ENCODE measurements around the gene IGSF11. TPM values are rescaled to one million over a fixed set of nuclear protein-coding genes. Genes with fewer than 3 reads are reported as not detected.
A peak's percentile ranks its signal among the peaks of the same experiment; 100 is the strongest.
"Not testable (repeated sequence)": the region's sequence is repeated elsewhere in the genome, so short reads cannot be mapped to it uniquely, and the experiment has no call there.

Gene IGSF11
- total RNA-seq, 8 experiments from 2014 or later, result 0.20 to 4.1 (median 1.8) TPM

- WGBS, 10 experiments, result 70 to 100% (median 87%) methylated on average over 1 to 6 of the region's 6 CpGs; no CpG with 5 or more reads in 3 of the 10 experiments
- H3K4me3 ChIP-seq, result no peak overlapping the region
- H3K4me1 ChIP-seq (replicated peaks in 1 of 2), result peaks cover 2 to 4% of the 10 kb centered on the region in 2 donors
- in situ Hi-C loops (cut with MboI; ENCODE audit: low pct_unique_long_range_greater_than_20kb in 2 of 9, low sequenced_read_pairs in 9 of 9, unreplicated experiment in 9 of 9), result no loop called here
- no peak for ATAC-seq (replicated peaks in 6 of 8)
- no peak overlapping the region for H3K27ac ChIP-seq
Measured at GRCh38 chr3:118981494-118982134, 53.0 kb downstream of the IGSF11 start.

- Histone ChIP-seq H3K4me1 (replicated peaks in 1 of 2) (peaks cover 2 to 4% of the 10 kb centered on the region in 2 donors), H3K27ac (no peak overlapping the region), H3K4me3 (no peak overlapping the region)
- ATAC-seq (replicated peaks in 6 of 8), result no peak
- in situ Hi-C loops (cut with MboI; ENCODE audit: low pct_unique_long_range_greater_than_20kb in 2 of 9, low sequenced_read_pairs in 9 of 9, unreplicated experiment in 9 of 9), result no loop called here
- 0 to 100% (median 100%) methylated on average over 1 to 2 of the region's 2 CpGs; no CpG with 5 or more reads in 4 of the 10 experiments for WGBS, 10 experiments
Measured at GRCh38 chr3:118980832-118981231, 53.8 kb downstream of the IGSF11 start.

GRCh38 chr3:118978393-118978758 lies 56.3 kb downstream of the IGSF11 start:
- WGBS, 10 experiments, result 51 to 100% (median 90%) methylated on average over 1 to 5 of the region's 5 CpGs
- H3K27ac ChIP-seq, result no peak overlapping the region
- in situ Hi-C loops (cut with MboI; ENCODE audit: low pct_unique_long_range_greater_than_20kb in 2 of 9, low sequenced_read_pairs in 9 of 9, unreplicated experiment in 9 of 9), result no loop called here
- no peak for ATAC-seq (replicated peaks in 6 of 8)
- H3K4me3 ChIP-seq, result no peak overlapping the region
- H3K4me1 ChIP-seq (replicated peaks in 1 of 2), result no peaks in the 10 kb centered on the region

DNA sequence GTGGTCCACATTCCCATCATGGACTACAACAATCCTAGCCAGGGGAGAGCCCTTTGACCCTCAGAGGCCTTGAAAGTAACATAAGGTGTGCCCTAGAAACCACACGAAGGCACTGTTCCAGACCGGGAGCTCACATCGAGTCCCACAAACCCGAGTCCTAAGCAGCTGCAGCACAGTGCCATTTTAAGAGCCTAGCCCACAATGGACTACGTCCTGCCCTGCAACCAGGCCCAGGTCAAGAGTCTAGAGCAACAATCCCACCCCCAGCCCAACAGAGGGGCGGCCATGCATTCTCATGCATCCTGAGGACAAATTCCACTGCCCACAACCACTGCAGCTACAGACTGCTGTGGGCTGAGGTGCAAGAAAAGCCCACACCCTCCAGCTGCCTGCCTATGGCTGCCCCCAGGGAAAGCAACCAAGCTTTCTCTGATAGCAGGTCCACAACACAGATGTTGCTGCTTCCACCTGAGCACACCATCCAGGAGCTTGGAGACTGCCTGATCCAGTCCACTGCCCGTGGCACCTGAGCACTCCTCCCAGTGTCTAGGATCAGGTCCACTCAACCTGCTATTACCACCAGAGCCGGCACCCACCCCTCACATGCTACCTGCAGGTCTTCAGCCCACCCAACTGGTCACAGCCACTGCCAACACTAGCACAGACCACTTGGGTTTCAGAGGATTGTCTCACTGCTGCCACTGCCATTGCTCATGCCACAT lies 56.8 kb downstream of the IGSF11 start:
- 0 to 98% (median 85%) methylated on average over 1 to 6 of the region's 8 CpGs; no CpG with 5 or more reads in 4 of the 10 experiments for WGBS, 10 experiments
- no peak overlapping the region for H3K4me3 ChIP-seq
- no peak for ATAC-seq (replicated peaks in 6 of 8)
- in situ Hi-C loops (cut with MboI; ENCODE audit: low pct_unique_long_range_greater_than_20kb in 2 of 9, low sequenced_read_pairs in 9 of 9, unreplicated experiment in 9 of 9), result no loop called here
- H3K27ac ChIP-seq, result no peak overlapping the region
- no peaks in the 10 kb centered on the region for H3K4me1 ChIP-seq (replicated peaks in 1 of 2)

DNA sequence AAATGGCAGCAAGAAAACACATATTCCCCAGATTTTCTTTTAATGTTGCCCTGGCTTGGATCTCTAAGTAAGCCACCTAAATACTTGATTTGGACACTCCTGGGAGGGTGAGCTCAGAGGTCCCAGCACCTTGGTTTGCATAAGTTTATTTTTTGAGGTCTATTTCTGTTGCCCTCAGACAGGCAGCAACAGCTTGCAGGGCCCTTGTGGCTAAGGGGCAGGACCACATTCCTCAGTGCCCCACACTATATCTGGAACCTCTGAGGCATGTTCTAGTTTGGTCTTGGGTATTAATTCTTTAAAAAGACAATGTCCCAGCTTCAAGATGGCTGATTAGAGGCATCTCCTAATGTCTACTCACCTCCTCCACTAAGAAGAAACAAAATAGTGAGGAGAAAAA lies 57.5 kb downstream of the IGSF11 start:
- ATAC-seq (replicated peaks in 6 of 8), result no peak
- Histone ChIP-seq H3K27ac (no peak overlapping the region), H3K4me3 (no peak overlapping the region), H3K4me1 (replicated peaks in 1 of 2) (no peaks in the 10 kb centered on the region)
- in situ Hi-C loops (cut with MboI; ENCODE audit: low pct_unique_long_range_greater_than_20kb in 2 of 9, low sequenced_read_pairs in 9 of 9, unreplicated experiment in 9 of 9), result no loop called here

DNA sequence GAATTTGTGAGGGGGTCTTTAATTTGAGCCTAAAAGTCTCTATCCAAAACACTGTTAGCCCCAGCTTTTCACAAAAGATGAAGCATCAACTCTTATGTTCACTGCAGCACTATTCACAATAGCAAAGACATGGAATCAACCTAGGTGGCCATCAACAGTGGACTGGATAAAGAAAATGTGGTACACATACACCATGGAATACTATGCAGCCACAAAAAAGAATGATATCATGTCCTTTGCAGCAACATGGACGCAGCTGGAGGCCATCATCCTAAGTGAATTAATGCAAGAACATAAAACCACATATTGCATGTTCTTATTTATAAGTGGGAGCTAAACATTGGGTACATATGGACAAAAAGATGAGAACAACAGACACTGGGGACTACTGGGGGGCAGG lies 59.2 kb downstream of the IGSF11 start:
- H3K4me1 ChIP-seq (replicated peaks in 1 of 2); in situ Hi-C loops (cut with MboI; ENCODE audit: low pct_unique_long_range_greater_than_20kb in 2 of 9, low sequenced_read_pairs in 9 of 9, unreplicated experiment in 9 of 9); ATAC-seq (replicated peaks in 6 of 8); H3K27ac ChIP-seq; H3K4me3 ChIP-seq: not testable (repeated sequence)
- 0 to 100% (median 29%) methylated on average over 1 of the region's 1 CpG; no CpG with 5 or more reads in 3 of the 10 experiments for whole genome bisulfite sequencing, 10 experiments

GRCh38 chr3:118974356-118975097 lies 60.1 kb downstream of the IGSF11 start:
- in situ Hi-C loops (cut with MboI; ENCODE audit: low pct_unique_long_range_greater_than_20kb in 2 of 9, low sequenced_read_pairs in 9 of 9, unreplicated experiment in 9 of 9), result no loop called here
- ATAC-seq (replicated peaks in 6 of 8), result no peak
- Histone ChIP-seq H3K4me1 (replicated peaks in 1 of 2) (no peaks in the 10 kb centered on the region), H3K27ac (no peak overlapping the region), H3K4me3 (no peak overlapping the region)
- 19 to 100% (median 92%) methylated on average over 1 to 6 of the region's 6 CpGs for WGBS, 10 experiments

- H3K4me3 ChIP-seq, result no peak overlapping the region
- in situ Hi-C loops (cut with MboI; ENCODE audit: low pct_unique_long_range_greater_than_20kb in 2 of 9, low sequenced_read_pairs in 9 of 9, unreplicated experiment in 9 of 9), result no loop called here
- H3K27ac ChIP-seq, result no peak overlapping the region
- WGBS, 10 experiments, result 25 to 100% (median 72%) methylated on average over 1 to 3 of the region's 3 CpGs; no CpG with 5 or more reads in 2 of the 10 experiments
- H3K4me1 ChIP-seq (replicated peaks in 1 of 2), result peaks cover 0 to 2% of the 10 kb centered on the region in 2 donors
- peak in 1 of 8 experiments; percentile 36 for ATAC-seq (replicated peaks in 6 of 8)
Measured at GRCh38 chr3:118973050-118973449, 61.6 kb downstream of the IGSF11 start.

- Histone ChIP-seq H3K4me1 (replicated peaks in 1 of 2) (peaks cover 0 to 3% of the 10 kb centered on the region in 2 donors), H3K4me3 (no peak overlapping the region), H3K27ac (no peak overlapping the region)
- 0 to 100% (median 50%) methylated on average over 1 to 2 of the region's 2 CpGs; no CpG with 5 or more reads in 2 of the 10 experiments for WGBS, 10 experiments
- ATAC-seq (replicated peaks in 6 of 8), result no peak
- in situ Hi-C loops (cut with MboI; ENCODE audit: low pct_unique_long_range_greater_than_20kb in 2 of 9, low sequenced_read_pairs in 9 of 9, unreplicated experiment in 9 of 9), result no loop called here
Measured at GRCh38 chr3:118970819-118971218, 63.8 kb downstream of the IGSF11 start.

- Histone ChIP-seq H3K4me3 (no peak overlapping the region), H3K4me1 (replicated peaks in 1 of 2) (peaks cover 0 to 3% of the 10 kb centered on the region in 2 donors), H3K27ac (no peak overlapping the region)
- no peak for ATAC-seq (replicated peaks in 6 of 8)
- 0 to 100% (median 64%) methylated on average over 1 to 2 of the region's 2 CpGs for WGBS, 10 experiments
- in situ Hi-C loops (cut with MboI; ENCODE audit: low pct_unique_long_range_greater_than_20kb in 2 of 9, low sequenced_read_pairs in 9 of 9, unreplicated experiment in 9 of 9), result no loop called here
Measured at GRCh38 chr3:118968640-118969039, 66.0 kb downstream of the IGSF11 start.

DNA sequence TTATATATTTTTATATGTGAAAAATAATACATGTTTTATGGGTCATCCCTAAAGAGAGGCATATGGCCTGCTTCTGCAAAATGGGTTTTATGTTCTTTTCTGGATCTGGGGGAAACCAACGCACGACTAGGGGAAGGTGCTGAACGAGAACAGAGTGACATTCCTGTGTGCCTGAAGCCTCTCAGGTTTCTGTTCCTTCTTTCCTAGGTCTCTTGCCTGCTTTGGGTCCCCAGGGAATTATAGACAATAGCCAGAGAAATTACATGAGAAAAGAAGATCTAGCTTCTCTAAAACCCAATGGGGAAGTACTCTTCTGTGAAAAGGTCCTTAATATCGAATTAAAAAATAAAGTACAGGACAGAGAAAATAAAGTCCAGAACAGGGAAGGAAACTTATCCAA lies 66.5 kb downstream of the IGSF11 start:
- in situ Hi-C loops (cut with MboI; ENCODE audit: low pct_unique_long_range_greater_than_20kb in 2 of 9, low sequenced_read_pairs in 9 of 9, unreplicated experiment in 9 of 9), result no loop called here
- WGBS, 10 experiments, result 11 to 70% (median 46%) methylated on average over 1 to 4 of the region's 4 CpGs
- Histone ChIP-seq H3K27ac (no peak overlapping the region), H3K4me1 (replicated peaks in 1 of 2) (peaks cover 0 to 3% of the 10 kb centered on the region in 2 donors), H3K4me3 (no peak overlapping the region)
- ATAC-seq (replicated peaks in 6 of 8), result no peak

DNA sequence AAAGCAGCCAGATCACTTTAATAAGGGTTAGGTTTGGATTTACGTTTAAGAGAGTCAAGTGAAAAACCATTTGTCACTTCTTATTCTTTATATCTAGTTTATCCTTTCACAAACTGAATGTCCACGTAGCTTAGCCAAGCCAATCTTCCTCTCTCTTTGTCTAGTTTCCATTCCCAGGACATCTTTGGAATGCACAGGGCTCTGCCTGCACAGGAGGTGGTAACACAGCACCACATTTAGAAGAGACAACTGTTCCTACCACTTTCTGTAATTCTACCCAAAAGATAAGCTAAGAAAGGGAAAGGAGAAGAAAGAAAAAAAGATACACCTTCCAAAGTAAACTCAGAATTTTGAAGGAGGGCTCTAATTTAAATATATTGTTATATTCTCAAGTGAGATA lies 67.9 kb downstream of the IGSF11 start:
- ATAC-seq (replicated peaks in 6 of 8), result no peak
- H3K4me3 ChIP-seq, result no peak overlapping the region
- H3K4me1 ChIP-seq (replicated peaks in 1 of 2), result peaks cover 0 to 3% of the 10 kb centered on the region in 2 donors
- H3K27ac ChIP-seq, result no peak overlapping the region
- in situ Hi-C loops (cut with MboI; ENCODE audit: low pct_unique_long_range_greater_than_20kb in 2 of 9, low sequenced_read_pairs in 9 of 9, unreplicated experiment in 9 of 9), result no loop called here
- 0 to 93% (median 39%) methylated on average over 2 of the region's 2 CpGs; no CpG with 5 or more reads in 1 of the 10 experiments for WGBS, 10 experiments

DNA sequence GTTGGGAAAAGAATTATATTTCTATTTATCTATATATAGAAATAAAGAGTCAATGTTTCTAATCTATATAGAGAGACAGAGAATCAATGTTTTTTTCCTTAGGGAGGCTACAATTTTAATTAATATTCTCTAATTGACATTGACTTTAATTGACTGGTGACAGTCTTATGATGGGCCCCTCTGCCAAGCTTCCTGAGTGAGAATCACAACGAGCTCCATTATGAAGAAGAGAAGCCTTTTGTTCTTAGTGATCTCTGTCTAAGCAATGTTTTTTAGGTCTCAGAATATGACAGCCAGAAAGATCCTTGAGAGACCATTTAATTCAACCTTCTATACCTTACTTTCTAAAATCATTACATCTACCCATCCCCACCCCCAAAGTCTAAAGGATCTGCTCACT lies 70.9 kb downstream of the IGSF11 start:
- Histone ChIP-seq H3K4me3 (no peak overlapping the region), H3K4me1 (replicated peaks in 1 of 2) (peaks cover 0 to 3% of the 10 kb centered on the region in 2 donors), H3K27ac (no peak overlapping the region)
- no peak for ATAC-seq (replicated peaks in 6 of 8)
- WGBS, 10 experiments, result 0 to 100% (median 73%) methylated on average over 1 of the region's 1 CpG; no CpG with 5 or more reads in 2 of the 10 experiments
- in situ Hi-C loops (cut with MboI; ENCODE audit: low pct_unique_long_range_greater_than_20kb in 2 of 9, low sequenced_read_pairs in 9 of 9, unreplicated experiment in 9 of 9), result no loop called here

Data from motor neuron (in vitro differentiated cells).